SK-N-DZ (cell line): Measurements from ENCODE around the gene MPPED1.

Source experiments
- DNase-seq: peaks from one replicate; pipeline ENCODE4 v3.0.0-alpha.2; 2015; ENCODE audit warnings: low spot score

Gene MPPED1

DNA sequence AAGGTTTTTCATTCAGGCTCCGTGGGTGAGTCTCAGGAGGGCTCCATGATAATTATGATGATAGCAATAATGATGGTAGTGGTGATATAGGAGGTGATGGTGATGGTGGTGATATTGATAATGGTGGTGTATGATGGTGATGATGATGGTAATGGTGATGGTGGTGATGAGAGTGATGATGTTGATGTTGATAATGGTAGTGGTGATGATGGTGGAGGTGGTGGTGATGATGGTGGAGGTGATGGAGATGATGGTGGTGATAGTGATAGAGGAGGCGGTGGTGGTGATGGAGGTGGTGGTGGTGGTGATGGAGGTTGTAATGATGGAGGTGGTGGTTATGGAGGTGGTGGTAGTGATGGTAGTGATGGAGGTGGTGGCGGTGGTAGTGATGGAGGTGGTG lies 79.4 kb downstream of the MPPED1 start:
- DNase-seq = no peak

- no peak for DNase-seq
Observed at GRCh38 chr22:43491737-43492136, 79.9 kb downstream of the MPPED1 start.

- no peak for DNase-seq
Observed at GRCh38 chr22:43493297-43493696, 81.5 kb downstream of the MPPED1 start.

- DNase-seq = no peak
Observed at GRCh38 chr22:43497956-43498855, 86.4 kb downstream of the MPPED1 start.

DNA sequence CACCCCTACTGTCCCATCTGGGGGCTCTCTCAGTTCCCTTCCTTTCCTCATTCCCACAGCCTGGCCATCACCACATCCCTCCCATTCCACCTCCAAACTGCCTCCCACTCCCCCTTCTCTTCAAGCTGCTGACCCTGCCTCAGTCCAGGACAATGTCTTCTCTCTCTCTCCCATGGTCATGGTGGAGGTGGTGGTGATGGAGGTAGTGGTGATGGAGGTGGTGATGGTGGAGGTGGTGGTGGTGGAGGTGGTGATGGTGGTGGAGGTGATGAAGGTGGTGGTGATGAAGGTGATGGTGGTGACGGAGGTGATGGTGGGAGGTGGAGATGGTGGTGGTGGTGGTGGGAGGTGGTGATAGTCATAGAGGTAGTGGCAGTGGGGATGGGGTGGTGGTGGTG lies 87.0 kb downstream of the MPPED1 start:
- no peak for DNase-seq

GRCh38 chr22:43500792-43501785 lies 89.3 kb downstream of the MPPED1 start:
- no peak for DNase-seq

DNA sequence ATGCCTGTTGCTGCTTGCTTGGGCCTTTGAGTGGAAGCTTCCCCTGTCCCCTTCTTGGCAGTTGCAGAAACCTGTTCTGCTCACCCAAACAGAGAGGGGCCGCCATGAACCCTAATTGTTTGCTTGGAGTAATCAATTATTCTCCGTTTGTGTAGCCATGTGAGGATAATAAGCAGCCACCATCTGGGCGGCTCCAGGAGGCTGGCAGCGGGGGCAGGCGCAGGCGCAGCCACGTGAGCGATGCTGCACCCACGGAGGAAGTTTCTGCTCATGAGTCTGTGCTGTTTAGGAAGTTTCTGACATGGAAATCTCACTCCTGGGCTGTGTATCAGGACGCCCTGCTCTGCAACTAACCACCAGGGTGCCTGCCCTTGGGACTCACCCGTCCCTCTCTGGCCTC lies 90.1 kb downstream of the MPPED1 start:
- DNase-seq = no peak

DNA sequence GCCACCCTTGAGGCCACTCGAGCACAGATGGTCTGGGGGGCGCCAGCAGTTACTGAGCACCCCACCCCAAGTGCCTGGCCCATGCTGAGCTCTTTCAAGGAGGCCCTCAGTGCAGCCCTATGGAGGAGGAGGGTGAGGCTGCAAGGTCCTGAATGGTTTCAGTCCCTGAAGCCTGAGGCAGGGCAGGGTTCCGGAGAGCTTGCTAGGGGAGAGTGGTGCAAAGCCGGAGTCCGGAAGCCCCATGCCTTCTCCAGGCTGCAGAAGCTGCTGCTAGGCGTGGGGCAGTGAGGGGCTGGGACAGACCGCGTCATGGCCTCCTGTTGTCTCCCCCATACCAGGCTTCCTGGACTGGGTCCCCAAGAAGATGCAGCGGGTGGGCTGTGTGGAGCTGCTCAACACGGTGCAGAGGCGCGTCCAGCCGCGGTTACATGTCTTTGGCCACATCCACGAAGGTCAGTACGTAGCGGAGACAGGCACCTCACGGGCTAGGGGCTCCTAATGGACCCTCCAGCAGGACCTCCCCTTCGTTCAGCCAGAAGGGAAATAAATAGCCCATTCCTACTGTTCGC lies 90.6 kb downstream of the MPPED1 start:
- no peak for DNase-seq

- DNase-seq = no peak
Observed at GRCh38 chr22:43504068-43504467, 92.3 kb downstream of the MPPED1 start.

- no peak for DNase-seq
Observed at GRCh38 chr22:43504666-43505261, 93.0 kb downstream of the MPPED1 start.

DNA sequence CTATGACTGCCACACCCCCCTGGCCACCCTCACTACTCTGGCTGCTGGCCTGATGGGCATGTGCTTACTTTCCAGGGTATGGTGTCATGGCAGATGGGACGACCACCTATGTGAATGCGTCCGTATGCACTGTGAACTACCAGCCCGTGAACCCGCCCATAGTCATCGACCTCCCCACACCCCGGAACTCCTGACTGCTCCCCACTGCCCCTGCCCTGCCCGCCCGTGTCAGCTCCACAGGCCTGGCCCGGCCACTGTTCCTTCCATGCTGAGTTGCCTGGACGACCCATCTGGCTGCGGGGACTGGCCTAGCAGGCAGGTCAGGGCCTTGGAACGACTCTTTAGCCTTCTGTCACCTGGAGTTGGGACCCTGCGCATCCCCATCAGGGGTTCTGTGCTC lies 93.6 kb downstream of the MPPED1 start:
- no peak for DNase-seq

DNA sequence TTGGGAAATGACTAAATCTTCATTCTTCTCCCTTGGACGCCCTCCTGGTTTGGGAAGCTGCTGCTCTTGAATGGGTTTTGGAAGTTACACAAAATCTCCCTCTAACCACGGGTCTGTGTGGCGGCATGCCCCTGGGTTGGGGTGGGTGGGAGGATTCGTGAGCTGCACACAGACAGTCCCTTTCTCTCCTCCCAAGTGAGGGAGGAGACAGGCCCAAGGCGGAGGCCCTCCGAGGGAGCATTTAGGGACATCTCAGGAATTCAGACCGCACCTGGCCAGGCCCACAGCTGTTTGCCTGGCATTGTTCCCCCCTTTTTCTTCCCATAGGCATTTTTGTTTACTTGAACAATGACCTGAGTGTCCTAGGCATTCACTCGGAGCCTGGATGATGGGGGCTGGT lies 94.1 kb downstream of the MPPED1 start:
- no peak for DNase-seq

DNA sequence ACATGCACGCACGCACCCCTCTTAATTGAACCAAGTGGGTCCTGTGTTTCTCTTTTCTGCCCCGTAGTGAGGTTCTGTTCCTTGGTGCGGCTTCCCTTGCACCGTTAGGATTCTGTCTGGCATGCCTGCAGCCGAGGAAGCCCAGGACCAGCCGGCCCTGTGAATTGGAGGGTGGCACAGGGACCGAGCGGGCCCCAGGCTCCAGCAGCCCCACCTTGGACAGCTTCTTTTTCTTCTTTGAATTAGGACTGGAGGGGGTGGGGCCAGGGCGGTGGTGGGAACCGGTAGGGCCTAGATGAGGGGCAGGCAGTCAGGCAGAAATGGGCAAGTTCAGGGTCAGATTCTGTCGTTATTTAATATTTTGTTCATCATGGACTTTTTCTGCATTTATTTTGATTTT lies 94.7 kb downstream of the MPPED1 start:
- no peak for DNase-seq

GRCh38 chr22:43507235-43507634 lies 95.4 kb downstream of the MPPED1 start:
- DNase-seq = no peak

DNA sequence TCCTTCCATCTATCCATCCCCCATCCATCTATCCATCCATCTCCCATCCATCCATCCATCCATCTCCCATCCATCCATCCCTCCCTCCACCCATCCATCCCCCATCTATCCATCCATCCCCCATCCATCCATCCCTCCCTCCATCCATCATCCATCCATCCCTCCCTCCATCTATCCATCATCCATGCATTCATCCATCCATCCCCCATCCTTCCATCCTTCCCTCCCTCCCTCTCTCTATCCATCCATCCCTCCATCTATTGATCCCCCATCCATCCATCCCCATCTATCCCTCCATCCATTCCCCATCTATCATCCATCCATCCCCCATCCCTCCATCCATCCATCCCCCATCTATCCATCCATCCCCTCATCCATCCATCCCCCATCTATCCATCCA lies 96.7 kb downstream of the MPPED1 start:
- no peak for DNase-seq

DNA sequence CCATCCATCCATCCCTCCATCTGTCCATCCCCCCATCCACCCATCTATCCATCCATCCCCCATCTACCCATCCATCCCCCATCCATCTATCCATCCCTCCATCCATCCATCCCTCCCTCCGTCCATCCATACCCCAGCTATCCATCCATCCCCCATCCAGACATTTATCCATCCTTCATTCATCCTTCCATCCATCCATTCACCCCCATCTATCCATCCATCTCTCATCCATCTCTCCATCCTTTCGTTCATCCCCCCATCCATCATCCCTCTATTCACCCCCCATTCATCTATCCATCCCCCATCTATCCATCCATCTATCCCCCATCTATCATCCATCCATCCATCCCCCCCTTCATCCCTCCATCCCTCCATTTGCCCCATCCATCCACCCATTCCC lies 97.5 kb downstream of the MPPED1 start:
- no peak for DNase-seq

- DNase-seq = no peak
Observed at GRCh38 chr22:43510281-43511070, 98.7 kb downstream of the MPPED1 start.

GRCh38 chr22:43511276-43511910 lies 99.6 kb downstream of the MPPED1 start:
- DNase-seq = no peak

DNA sequence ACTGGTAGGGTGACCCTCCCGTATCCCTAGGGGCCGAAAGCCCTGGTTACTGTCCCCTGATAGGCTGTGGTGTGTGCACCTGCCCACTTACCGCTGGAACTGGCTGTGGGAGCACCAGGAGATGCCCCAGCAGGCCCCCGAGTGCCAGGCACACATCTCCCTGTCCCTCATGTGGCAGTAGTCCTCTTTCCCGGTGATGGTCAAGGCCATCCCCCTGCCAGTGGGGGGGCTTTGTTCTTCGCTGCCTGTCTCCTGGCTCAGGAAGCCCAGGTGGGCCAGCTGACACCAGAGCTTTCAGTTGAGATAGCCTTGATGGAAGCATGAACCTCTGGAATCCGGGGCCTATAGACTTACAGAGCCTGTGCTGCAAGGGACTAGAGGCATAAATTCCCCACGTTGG lies 100.5 kb downstream of the MPPED1 start:
- no peak for DNase-seq

DNA sequence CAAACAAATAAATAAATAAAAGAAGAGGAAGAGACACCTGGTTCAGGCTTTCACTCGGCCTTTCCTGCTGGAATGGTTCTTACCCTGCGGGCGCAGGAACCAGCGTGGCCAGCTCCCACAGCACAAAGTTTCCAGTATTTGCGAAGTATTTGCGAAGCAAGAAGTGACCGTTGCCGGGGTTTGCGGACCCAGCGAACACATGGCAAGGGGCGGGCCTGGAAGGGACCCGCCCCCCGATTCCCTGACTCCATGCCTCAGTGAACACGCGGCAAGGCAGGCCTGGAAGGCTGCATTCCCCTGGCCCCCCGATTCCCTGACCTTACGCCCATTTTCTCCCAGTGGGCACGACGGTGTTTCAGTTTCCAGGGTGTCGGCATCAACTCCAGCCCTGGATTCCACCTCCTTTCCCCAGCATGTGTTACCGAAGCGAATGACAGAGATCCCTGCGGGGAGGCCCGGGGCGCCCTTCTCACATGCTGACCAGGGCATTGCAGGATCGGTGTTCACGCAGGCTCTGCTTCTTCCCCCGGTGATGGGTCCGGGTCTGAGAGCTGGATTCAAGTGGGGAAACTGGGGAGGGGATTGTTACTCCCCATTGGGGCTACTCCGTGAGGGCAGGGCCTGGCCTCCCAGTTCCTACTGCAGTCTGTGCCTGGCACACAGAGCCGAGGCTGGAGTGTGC lies 102.8 kb downstream of the MPPED1 start:
- DNase-seq = no peak
